Lung (tissue), 12 donors: ENCODE results near the gene SPRED1. TPM values are rescaled to one million over a fixed set of nuclear protein-coding genes. Genes with fewer than 3 reads are reported as not detected.

Experiments
- ATAC-seq: fragments of 200-7000 bp; cut with Tn5 transposase; one replicate; pipeline ENCODE4 v1.9.1; 2020; ENCODE audit warnings: moderate number of reproducible peaks; ENCODE audit not compliant: insufficient read depth, low FRiP score
- DNase-seq, 3 donors: peaks; one replicate each; pipeline ENCODE4 v3.0.0-alpha.2; 2013 to 2017
- H3K27ac ChIP-seq, 2 donors: one replicate each; pipeline ENCODE4 v1.5.1; 2013; ENCODE audit warnings: mild to moderate bottlenecking in 2 of 2, moderate library complexity in 2 of 2, control low read depth in 1 of 2, inconsistent platforms in 1 of 2, low read depth in 1 of 2, low read length in 1 of 2
- H3K27me3 ChIP-seq, 3 donors: one replicate each; pipeline ENCODE4 v1.5.1; 2013; ENCODE audit warnings: low read length in 2 of 3; ENCODE audit not compliant: control insufficient read depth in 3 of 3, insufficient read depth in 3 of 3
- H3K36me3 ChIP-seq, 4 donors: one replicate each; pipeline ENCODE4 v1.5.1; 2013; ENCODE audit warnings: low read length in 4 of 4, mild to moderate bottlenecking in 1 of 4, moderate library complexity in 1 of 4; ENCODE audit not compliant: control insufficient read depth in 4 of 4, insufficient read depth in 4 of 4
- H3K4me1 ChIP-seq, 5 donors: one replicate each; pipeline ENCODE4 v1.5.1; 2013; ENCODE audit warnings: low read length in 5 of 5, mild to moderate bottlenecking in 2 of 5, moderate library complexity in 1 of 5; ENCODE audit not compliant: control insufficient read depth in 5 of 5, insufficient read depth in 5 of 5
- H3K4me3 ChIP-seq: one replicate; pipeline ENCODE4 v1.5.1; 2013; ENCODE audit warnings: mild to moderate bottlenecking, control low read depth, moderate library complexity
- H3K9ac ChIP-seq, 2 donors: one replicate each; pipeline ENCODE4 v1.5.1; 2013; ENCODE audit warnings: low read length in 2 of 2, control low read depth in 1 of 2; ENCODE audit not compliant: insufficient read depth in 1 of 2
- H3K9me3 ChIP-seq, 4 donors: one replicate each; pipeline ENCODE4 v1.5.1; 2013; ENCODE audit warnings: low read length in 3 of 4, mild to moderate bottlenecking in 1 of 4, moderate library complexity in 1 of 4; ENCODE audit not compliant: control insufficient read depth in 4 of 4, insufficient read depth in 3 of 4
- WGBS, 2 donors: extraction: QIAGEN DNeasy Blood & Tissue Kit; methylation state at CpG; one replicate each; pipeline ENCODE4 v1.1.7; 2013; 5-methylcytosine and 5-hydroxymethylcytosine counted together
- polyA plus RNA-seq, 2 donors: library from polyadenylated mRNA; stranded (reverse); fragments of 200-250 nt; gene quantifications; one replicate each; pipeline ENCODE4 v1.2.1, GENCODE V29; 2013
- total RNA-seq, 2 donors: library from RNA; depleted of rRNA in 1 of 2; stranded (reverse); fragments of >200 nt in 1 of 2; gene quantifications; one replicate each; pipeline ENCODE4 v1.2.1, GENCODE V29; 2014 to 2021
- TF ChIP-seq, protein P1 (sequence below): IDR thresholded peaks from 2 replicates; pipeline ENCODE4 v1.5.1; 2012; ENCODE audit warnings: mild to moderate bottlenecking; ENCODE audit errors: control extremely low read depth, extremely low read depth
- donor health status: control.
- donor health status: control.
- donor health status: Bipolar disorder and iron deficiency.
- donor health status: healthy.
- donor health status: DM: yes; HTN: yes; CAD: no.

The SPRED1 gene
- total and polyA plus RNA-seq, 4 donors: 7.9 to 61.1 (median 31.0) TPM

GRCh38 chr15:38297623-38298388 is 45.2 kb downstream of the SPRED1 start:
- Histone ChIP-seq H3K27ac (no peak overlapping the region), H3K36me3 (peaks cover 0 to 2% (median 0%) of the 10 kb centered on the region in 4 donors), H3K4me1 (peaks cover 0 to 5% (median 0%) of the 10 kb centered on the region in 5 donors), H3K27me3 (no peaks in the 10 kb centered on the region), H3K4me3 (no peak overlapping the region), H3K9ac (no peak overlapping the region), H3K9me3 (no peaks in the 10 kb centered on the region)
- TF ChIP-seq, protein P1, sequence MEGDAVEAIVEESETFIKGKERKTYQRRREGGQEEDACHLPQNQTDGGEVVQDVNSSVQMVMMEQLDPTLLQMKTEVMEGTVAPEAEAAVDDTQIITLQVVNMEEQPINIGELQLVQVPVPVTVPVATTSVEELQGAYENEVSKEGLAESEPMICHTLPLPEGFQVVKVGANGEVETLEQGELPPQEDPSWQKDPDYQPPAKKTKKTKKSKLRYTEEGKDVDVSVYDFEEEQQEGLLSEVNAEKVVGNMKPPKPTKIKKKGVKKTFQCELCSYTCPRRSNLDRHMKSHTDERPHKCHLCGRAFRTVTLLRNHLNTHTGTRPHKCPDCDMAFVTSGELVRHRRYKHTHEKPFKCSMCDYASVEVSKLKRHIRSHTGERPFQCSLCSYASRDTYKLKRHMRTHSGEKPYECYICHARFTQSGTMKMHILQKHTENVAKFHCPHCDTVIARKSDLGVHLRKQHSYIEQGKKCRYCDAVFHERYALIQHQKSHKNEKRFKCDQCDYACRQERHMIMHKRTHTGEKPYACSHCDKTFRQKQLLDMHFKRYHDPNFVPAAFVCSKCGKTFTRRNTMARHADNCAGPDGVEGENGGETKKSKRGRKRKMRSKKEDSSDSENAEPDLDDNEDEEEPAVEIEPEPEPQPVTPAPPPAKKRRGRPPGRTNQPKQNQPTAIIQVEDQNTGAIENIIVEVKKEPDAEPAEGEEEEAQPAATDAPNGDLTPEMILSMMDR: no peak
- WGBS, 2 donors: 67 to 77% methylated on average over 4 of the region's 4 CpGs
- ATAC-seq: no peak
- DNase-seq: no peak

- no peaks in the 10 kb centered on the region for H3K27me3 ChIP-seq
- DNase-seq (no peak), ATAC-seq (no peak)
- WGBS, 2 donors: 87 to 92% methylated on average over 6 of the region's 6 CpGs
- H3K9ac ChIP-seq: no peak overlapping the region
- H3K9me3 ChIP-seq: no peaks in the 10 kb centered on the region
- peaks cover 0 to 6% (median 0%) of the 10 kb centered on the region in 4 donors for H3K36me3 ChIP-seq
- H3K4me1 ChIP-seq: peaks cover 2 to 5% (median 4%) of the 10 kb centered on the region in 5 donors
- TF ChIP-seq, protein P1: no peak
- no peak overlapping the region for H3K4me3 ChIP-seq
- H3K27ac ChIP-seq: no peak overlapping the region
Observed at GRCh38 chr15:38299216-38299615, 46.6 kb downstream of the SPRED1 start.

- DNase-seq: no peak
- H3K27me3 ChIP-seq: no peaks in the 10 kb centered on the region
- H3K36me3 ChIP-seq: peaks cover 0 to 7% (median under 1%) of the 10 kb centered on the region in 4 donors
- H3K4me1 ChIP-seq: peaks cover 2 to 7% (median 5%) of the 10 kb centered on the region in 5 donors
- H3K9me3 ChIP-seq: no peaks in the 10 kb centered on the region
- 72 to 76% methylated on average over 2 of the region's 2 CpGs for WGBS, 2 donors
- TF ChIP-seq, protein P1: no peak
- H3K4me3 ChIP-seq: no peak overlapping the region
- no peak overlapping the region for H3K9ac ChIP-seq
- no peak overlapping the region for H3K27ac ChIP-seq
- no peak for ATAC-seq
Observed at GRCh38 chr15:38300395-38300794, 47.8 kb downstream of the SPRED1 start.
